ELF-1 (cell line): ENCODE data around the gene CMYA5.
A peak's percentile ranks its signal among the peaks of the same experiment; 100 is the strongest.
"Not testable (repeated sequence)": the region's sequence is repeated elsewhere in the genome, so short reads cannot be mapped to it uniquely, and the experiment has no call there.

Experiments
- DNase-seq: peaks from one replicate; pipeline ENCODE4 v3.0.0-alpha.2; 2016; ENCODE audit warnings: low read depth, low spot score

CMYA5 gene

DNA sequence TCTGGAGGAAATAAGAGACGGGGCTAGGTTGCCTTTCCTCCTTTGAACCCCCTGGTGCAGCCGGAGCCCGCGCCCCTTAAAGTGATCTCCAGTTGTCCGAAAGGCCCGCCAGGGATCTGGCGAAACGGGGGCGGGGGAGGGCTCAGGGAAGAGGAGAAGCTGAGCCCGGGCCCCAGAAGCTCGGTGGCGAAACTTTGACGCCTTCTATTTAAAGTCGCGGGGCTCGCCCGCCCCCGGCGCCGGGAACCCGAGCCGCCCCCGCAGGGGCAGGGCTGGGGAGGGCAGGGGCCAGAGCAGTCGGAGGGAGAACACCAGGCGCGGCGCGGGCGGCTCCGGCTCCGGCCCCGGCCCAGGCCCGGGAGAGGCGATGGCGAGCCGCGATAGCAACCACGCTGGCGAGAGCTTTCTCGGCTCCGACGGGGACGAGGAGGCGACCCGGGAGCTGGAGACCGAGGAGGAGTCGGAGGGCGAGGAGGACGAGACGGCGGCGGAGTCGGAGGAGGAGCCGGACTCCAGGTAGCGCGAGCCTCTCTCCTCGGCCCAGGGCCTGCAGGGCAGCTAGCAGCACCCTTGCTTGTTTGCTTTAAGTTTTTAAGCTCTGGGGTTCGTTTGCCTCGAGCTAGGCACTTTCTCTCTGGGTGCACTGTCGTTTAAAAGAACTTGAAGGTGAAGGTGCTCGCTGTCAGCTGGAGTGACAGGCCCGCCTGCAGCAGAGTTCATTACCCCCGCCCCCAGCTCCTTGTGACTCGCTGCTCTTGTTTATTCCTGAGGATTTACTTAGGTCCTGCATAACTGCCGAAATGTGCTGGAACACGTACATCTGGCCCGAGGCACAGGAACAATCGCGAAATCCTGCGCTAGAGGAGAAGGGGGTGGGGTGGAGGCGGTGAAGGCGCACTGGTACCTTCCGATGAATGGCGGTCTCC is at the start of gene CMYA5:
CMYA5 (plus strand) TSS at position 296 of the 926 bp plus-strand sequence; CDS start at position 368, 72 bp downstream.
- DNase-seq = peak; percentile 66

DNA sequence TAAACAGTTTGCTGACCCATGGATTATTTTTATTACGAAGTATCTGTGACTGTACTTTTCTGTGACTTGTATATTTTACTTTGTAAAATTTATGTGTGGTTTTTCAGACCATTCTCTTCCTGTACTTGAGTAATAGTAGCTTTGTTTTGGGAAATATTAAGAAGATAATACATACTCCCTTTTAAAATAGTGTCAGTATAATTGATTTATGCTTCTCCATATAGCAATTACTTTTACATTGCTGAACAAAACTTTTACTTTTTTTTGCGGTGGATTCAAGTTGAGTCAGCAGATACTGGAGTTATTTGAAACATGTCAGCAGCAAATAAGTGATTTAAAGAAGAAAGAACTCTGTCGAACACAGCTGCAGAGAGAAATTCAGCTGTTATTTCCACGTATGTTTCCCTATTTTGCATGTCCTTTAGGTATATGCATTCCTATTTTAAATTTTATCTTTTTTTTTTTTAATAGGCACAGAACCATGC is 49.0 kb upstream of the CMYA5 start:
- no peak for DNase-seq

DNA sequence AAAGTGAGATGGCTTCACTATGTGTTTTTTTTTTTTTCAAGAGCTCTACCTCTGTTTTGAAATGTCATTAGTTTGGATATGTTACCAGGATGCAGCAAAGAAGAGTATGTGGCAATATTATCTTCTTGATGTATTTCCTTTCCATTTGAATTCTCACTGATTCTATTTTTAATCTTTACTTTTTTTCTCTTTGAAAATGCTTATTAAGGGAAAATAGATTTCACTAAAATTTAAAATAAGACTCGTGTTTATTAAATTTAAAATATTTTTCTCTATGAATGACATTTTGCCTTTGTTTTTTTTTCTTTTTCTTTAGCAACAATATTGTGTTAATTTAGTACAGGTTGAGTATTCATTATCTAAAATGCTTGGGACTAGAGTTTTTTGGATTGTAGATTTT is 48.2 kb upstream of the CMYA5 start:
- DNase-seq = no peak

DNA sequence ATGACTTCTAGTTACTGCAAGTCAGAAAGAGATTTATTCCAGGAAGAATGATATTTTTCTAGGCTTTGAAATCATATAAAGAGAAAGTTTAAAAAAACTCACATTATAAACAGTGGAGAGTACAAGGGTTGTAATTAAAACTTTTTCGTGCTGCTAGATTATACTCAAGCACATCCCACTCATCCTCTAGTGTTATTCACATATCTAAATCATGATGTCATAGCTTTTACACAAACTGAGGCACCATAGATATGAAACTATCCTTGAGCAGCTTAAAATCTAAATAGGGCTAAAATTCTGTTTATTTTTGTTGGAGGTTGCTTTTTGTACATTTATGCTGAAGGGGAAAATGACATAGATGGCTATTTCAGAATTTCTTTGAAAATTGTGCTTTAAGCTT is 47.4 kb upstream of the CMYA5 start:
- DNase-seq = no peak

DNA sequence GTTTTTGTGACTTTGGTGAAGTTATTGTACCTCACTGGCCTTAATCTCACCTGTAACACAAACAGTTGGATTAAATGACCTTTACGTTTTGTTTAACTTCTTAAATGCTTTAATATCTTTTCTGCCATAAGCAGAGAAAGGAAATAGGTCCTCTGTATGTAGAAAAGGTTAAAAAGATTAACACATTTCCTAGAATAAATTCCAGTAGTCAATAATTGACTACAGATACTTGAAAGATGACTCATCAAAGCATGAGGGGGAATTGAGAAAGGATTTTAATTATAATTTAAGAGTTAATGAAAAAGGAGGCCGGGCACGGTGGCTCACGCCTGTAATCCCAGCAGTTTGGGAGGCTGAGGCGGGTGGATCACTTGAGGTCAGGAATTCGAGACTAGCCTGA is 35.8 kb upstream of the CMYA5 start:
- DNase-seq = no peak

DNA sequence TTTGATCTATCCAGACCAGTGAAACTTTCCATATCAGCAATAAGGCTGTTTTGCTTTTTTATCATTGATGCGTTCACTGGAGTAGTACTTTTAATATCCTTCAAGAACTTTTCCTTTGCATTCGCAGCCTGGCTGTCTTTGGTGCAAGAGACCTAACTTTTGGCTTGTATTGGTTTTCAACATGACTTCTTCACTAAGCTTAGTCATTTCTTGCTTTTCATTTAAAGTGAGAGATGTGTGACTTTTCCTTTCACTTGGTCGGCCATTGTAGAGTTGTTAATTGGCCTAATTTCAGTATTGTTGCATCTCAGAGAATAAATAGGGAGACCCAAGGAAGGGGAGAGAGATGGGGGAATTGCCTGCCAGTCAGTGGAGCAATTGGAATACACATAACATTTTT is 26.4 kb upstream of the CMYA5 start:
- no peak for DNase-seq

DNA sequence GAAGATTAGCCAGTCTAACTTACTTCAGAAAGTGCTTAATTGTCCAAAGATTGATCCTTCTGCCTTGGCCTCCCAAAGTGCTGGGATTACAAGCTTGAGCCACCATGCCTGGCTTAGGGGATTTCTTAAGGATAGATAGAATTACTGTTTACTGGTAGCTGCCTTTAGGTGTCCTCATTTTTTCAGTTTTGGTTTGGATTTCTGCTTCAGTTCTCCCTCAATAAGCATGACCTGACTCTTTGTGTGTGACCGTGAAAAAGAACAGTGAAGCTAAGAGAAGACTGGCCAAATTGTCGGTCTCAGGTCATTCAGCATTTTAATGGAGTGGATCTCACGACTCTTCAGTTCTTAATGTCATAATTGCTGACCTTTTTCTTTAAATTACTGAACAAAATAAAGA is 22.9 kb upstream of the CMYA5 start:
- DNase-seq = no peak

DNA sequence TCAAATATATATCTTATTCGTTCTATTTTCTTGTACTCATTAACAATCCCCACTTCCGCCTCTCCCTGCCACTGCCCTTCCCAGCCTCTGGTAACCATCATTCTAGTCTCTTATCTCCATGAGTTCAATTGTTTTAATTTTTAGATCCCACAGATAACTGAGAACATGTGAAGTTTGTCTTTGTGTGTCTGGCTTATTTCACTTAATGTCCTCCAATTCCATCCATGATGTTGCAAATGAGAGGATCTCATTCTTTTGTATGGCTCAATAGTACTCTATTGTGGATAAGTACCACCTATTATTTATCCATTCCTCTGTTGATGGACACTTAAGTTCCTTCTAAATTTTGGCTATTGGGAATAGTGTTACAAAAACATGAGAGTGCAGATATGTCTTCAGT is 17.2 kb upstream of the CMYA5 start:
- no peak for DNase-seq

DNA sequence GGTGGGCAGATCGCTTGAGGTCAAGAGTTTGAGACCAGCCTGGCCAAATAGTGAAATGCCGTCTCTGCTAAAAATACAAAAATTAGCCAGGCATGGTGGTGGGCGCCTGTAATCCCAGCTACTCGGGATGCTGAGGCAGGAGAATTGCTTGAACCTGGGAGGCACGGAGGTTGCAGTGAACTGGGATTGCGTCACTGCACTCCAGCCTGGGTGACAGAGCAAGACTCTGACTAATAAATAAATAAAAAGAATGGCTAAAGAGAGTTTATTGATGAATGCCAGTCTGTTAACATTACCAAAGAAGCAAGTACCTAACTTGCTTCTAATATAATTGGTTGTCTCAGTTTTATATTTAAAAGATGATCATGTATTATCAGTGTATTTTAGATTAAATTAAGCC is 13.3 kb upstream of the CMYA5 start:
- DNase-seq = not testable (repeated sequence)

DNA sequence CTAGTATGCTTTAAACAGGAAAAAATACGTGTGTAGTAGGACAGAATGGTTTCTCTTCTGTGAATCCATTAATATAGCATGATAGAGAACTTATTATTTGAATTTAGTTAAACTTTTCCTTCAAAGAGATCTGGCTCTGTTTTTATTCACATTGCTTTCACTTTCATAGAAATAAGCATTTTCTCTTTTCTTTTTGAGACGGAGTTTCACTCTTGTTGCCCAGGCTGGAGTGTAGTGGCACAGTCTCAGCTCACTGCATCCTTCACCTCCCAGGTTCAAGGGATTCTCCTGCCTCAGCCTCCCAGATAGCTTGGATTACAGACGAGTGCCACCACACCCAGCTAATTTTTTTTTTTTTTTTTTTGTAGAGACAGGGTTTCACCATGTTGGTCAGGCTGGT is 7.5 kb upstream of the CMYA5 start:
- DNase-seq = not testable (repeated sequence)

DNA sequence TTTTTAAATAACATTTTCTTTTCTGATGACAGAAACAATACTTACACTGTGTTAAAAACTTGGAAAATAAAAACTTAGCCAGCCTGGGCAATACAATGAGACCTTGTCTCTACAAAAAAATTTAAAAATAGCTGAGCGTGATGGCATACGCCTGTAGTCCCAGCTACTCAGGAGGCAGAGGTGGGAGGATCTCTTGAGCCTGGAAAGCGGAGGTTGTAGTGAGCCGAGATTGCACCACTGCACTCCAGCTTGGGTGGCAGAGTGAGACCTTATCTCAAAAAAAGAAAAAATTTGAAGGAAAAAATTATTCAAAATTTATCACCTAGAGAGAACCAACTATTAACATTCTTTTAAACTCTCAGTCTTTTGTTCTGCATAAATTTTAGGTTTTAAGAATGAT is 4.9 kb upstream of the CMYA5 start:
- DNase-seq = no peak

DNA sequence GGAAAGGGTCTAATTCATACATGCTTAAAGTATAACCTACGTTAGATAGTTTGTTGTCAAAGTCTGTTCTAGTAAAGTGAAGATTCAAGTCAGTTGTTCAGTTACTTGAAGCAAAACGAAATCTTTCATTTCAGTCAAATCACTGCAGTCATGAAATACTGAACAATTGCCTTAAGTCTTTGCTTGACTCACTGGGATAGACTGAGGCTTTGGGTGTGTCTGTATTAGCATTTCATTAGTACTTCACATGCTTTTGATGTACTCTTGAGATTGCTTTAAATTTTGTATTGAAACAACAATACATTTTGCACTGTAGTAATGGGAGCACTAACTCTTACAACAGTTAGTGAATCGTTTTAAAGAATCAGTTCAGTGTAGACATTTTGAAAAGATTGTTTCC is 4.0 kb upstream of the CMYA5 start:
- no peak for DNase-seq

DNA sequence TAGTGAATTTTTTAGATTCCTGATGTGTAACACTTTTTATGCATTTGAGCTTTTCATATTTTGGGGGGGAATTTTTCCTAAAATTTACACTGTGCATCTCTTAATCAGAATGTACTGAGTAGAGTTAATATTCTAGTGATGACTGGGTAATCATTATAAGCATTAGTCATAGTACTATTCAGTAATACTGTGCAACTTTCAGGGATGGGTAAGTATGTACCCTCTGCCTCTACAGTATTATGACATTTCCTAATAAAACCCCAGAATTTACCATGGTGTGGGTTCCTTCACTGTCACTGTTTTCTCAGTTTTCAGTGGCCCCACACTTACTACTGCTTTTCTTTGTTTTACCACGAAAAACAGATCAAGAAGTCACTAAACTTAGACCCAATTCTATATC is 2.8 kb upstream of the CMYA5 start:
- no peak for DNase-seq

DNA sequence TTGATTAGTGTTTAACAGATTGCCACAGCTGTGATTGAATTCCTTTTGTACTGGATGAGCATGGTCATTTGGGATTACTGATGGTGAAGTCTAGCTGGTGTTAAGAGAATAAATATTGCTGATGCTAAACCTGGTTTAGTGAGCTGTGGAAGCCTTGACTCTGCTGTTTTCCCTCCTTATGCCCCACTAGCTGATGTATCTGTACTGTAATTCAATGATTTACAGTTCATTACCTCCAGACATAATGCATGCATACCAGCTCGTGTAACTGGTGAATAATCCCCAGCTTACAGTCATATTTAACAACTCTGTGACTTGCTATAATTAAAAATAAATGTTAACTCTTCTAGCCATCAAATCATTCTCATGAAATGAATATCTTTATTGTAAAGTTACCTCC is 1.7 kb upstream of the CMYA5 start:
- no peak for DNase-seq

DNA sequence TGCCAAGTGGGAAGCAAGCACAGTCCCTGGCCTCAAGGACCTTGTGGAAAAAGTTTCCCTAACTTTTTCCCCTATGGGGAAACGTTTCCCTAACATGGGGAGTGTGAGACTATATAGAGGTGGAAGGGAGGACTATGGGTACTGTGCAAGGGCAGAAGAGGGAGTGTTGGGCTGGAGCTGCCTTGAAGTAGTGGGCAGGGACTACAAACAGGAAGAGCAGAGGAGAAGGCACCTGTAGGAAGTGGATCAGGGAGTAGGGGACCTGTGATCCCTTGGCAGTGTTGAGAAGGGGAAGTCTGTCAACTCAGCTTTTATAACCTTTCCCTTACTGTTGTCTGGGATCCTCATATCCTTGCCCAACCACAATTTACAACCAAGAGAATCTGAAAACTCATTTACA is 1.4 kb downstream of the CMYA5 start:
- DNase-seq = no peak

DNA sequence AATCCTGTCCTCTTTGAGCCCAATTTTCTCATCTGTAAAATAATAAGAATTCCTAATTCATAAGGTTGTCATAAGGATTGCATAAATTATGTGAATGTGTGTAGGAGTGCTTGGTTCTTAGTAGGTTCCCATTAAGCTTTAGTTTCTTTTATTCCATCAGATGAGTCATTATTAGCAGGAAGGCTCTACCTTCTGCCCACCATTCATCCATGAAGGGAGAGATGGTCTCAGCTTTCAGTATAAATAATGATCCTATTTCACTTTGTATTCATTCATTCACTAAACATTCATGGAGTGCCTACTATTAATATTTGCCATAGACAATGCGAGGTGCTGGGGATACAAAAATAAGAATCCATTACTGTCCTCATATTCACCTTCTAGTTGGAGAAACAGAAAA is 3.0 kb downstream of the CMYA5 start:
- DNase-seq = no peak

DNA sequence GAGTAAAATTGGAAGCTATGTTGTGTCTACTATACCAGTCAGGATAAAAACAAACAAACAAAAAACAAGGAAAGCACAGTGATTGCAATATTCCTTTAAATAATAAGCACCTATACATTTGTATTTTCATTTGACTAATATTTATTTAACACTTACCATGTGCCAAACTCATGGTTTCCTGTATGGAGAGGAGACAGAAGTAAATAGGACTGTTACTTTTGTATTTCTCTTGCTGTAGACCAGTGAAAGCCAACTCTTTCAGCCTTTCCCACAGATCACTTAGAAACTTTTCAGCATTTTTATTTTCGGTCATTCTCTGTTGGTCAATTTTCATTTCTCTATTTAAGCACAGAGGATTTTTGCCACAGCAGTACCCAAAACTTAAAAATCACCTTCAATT is 4.5 kb downstream of the CMYA5 start:
- DNase-seq = no peak

DNA sequence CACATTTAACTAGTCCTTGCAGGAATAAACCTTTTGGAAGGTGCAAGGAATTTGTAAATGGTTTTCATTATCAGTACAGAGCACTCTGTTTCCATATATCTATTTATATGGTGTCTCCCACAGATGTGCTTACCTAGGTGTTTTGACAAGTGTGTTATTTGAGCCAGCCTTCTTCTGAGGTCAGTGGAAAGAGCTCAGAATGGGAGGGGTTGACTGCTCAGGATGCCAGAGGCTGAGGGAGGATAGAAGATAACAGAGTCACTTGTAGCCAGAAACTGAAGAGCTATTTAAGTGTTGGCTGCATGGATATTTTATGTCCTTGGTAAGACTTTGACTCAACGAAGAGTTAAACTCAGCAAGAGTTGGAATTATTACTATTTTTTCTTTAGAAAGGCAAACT is 5.0 kb downstream of the CMYA5 start:
- DNase-seq = peak; percentile 5

DNA sequence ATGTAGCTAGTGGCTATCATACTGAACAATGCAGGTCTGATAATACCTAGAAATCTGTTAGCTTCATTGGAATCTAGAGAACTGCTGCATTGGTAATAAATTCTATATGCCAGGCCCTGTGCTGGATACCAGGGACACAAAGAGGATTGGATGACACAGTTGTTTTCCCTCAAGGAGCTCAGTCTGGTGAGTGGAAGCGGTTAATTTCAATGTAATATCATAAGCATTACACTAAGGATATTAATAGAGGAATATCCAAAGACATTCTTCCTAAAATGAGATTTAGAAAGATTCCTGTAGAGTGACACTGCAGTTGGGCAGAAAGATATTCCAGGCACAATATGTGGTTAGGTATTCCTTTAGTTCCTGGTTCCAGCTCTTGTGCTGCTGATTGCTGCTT is 5.9 kb downstream of the CMYA5 start:
- DNase-seq = no peak

DNA sequence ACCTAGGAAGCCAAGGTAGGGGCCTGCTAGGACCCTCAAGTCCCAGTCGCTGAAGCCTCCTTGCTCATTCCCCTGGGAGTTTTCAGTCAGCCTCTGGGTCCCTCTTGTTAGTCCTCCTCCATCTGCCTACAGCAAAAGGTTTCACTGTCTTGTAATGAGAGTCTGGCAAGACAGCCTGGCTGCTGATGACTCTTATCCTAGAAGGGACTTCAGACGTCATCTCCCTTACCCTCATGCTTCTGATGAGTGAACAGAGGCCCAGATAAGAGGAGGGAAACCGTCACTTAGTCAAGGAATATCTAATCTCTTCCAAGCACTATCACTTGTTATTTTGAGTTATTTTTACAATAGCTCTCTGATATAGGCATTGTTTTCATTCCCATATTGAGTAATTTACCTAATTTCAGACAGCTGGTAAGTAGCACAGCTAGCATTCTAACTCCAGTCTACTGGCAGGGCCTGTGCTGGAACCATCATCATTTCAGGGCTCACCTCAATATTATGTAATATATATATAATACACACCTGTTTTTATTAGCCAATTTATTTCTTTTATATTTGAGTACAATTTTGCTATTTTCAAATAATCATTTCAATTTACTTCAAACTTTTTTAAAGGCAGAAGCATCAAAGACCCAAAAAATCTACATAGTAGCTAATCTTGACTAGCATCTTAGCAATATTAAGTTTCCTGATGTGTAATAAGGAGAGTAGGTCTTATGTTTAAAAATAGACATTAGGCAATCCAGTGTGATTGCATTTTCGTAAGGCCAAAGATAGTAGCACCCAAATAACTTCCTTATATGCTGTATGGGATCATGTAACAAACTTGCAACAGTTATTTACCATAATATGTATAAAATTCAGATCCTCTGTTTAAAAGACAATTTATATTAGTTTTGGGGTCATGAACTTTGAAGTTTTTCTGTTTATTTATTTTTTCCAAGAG is 7.9 kb downstream of the CMYA5 start:
- DNase-seq = no peak

DNA sequence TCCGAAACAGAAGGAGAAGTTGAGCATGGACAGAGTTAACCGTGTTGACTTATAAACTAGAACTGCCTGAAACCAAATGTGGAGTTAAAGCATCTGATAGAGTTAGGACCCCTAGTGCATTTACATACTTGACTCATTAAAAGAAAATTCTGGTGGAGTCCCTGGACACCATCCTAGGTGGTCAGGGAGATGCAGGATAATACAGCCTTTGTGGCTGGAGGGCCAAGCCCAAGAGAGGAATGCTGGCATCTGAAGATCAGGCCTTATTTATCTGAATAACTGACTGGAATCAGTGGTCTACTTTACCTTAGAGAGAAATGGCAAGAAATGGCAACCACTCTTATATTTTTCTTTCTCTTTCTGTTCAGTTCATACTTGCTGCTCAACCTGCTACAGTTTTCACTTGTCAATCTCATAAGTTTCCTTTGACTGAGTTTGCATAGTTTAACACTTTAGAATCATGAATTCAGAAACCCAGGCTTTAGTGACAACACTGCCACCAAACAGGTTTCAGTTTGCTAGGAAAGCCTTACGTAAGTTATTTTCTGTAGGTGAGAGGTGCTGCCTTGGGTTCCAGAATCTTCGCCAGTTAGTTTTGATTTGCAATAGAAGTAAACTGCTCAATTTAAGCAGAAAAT is 10.2 kb downstream of the CMYA5 start:
- DNase-seq = peak; percentile 3
